ENCODE data around the gene ZNF711. TPM values are rescaled to one million over a fixed set of nuclear protein-coding genes. Genes with fewer than 3 reads are reported as not detected.

ZNF711 gene
- polyA plus RNA-seq, 1 donor from 2014 or later: 321 TPM

DNA sequence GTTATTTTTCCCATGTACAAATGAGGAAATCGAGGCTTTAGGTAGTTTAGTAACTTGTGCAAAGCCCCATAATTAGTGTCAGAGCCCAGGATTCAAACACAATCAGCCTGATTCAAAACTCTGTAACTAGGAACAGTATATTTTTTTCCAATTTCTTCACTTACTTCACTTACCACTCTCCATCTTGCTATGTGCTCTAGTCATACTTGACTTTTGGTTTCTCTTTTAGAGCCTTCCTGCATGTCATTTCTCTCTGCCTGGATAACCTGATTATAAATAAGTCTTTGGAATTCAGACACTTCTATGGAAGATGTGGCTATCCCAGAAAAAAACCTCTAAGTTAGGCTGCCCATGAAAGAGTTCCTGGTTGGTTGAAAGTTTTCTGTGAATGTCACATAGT, 22.4 kb upstream of the ZNF711 start:
- no peak overlapping the region for H3K27ac ChIP-seq (ENCODE audit: low read length)
- TF ChIP-seq, protein P1, sequence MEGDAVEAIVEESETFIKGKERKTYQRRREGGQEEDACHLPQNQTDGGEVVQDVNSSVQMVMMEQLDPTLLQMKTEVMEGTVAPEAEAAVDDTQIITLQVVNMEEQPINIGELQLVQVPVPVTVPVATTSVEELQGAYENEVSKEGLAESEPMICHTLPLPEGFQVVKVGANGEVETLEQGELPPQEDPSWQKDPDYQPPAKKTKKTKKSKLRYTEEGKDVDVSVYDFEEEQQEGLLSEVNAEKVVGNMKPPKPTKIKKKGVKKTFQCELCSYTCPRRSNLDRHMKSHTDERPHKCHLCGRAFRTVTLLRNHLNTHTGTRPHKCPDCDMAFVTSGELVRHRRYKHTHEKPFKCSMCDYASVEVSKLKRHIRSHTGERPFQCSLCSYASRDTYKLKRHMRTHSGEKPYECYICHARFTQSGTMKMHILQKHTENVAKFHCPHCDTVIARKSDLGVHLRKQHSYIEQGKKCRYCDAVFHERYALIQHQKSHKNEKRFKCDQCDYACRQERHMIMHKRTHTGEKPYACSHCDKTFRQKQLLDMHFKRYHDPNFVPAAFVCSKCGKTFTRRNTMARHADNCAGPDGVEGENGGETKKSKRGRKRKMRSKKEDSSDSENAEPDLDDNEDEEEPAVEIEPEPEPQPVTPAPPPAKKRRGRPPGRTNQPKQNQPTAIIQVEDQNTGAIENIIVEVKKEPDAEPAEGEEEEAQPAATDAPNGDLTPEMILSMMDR (IDR thresholded peaks at IDR 0.05; ENCODE audit: poor library complexity, severe bottlenecking): no peak
- no peak for TF ChIP-seq SMC3 (conservative IDR thresholded peaks at IDR 0.05; ENCODE audit: poor library complexity)
- TF ChIP-seq REST (IDR thresholded peaks at IDR 0.05; ENCODE audit: borderline replicate concordance): no peak
- no peak for TF ChIP-seq TAF1 (IDR thresholded peaks at IDR 0.05; ENCODE audit: low read depth)
- TF ChIP-seq RAD21 (conservative IDR thresholded peaks at IDR 0.05): no peak
- no peak for TF ChIP-seq EP300 (conservative IDR thresholded peaks at IDR 0.05; ENCODE audit: poor library complexity, severe bottlenecking)
- TF ChIP-seq MXI1 (conservative IDR thresholded peaks at IDR 0.05; ENCODE audit: poor library complexity, severe bottlenecking): no peak
- TF ChIP-seq POLR2AphosphoS5 (IDR thresholded peaks at IDR 0.05): no peak
- TF ChIP-seq EZH2 (IDR thresholded peaks at IDR 0.05; ENCODE audit: borderline replicate concordance, insufficient read depth, low read length, poor library complexity, severe bottlenecking): no peak
- no peaks in the 10 kb centered on the region for H4K20me1 ChIP-seq (ENCODE audit: insufficient read depth)
- H3K9me2 ChIP-seq (ENCODE audit: insufficient read depth, low read length): no peaks in the 10 kb centered on the region
- no peaks in the 10 kb centered on the region for H3K9me3 ChIP-seq (ENCODE audit: low read length)
- H3K4me2 ChIP-seq (ENCODE audit: low read length): no peak overlapping the region
- no peak overlapping the region for H2AFZ ChIP-seq (ENCODE audit: low read depth, low read length)
- H3F3A ChIP-seq (ENCODE audit: insufficient read depth, low read length, poor library complexity, severe bottlenecking): no peaks in the 10 kb centered on the region
- no peaks in the 10 kb centered on the region for H3K79me2 ChIP-seq (replicated peaks; ENCODE audit: insufficient read depth, low read length)
- no peak overlapping the region for H3K9ac ChIP-seq (ENCODE audit: low read length)
- no peaks in the 10 kb centered on the region for H3K36me3 ChIP-seq (ENCODE audit: insufficient read depth, low read length)
- no peak overlapping the region for H3K4me3 ChIP-seq (ENCODE audit: low read length)
- H3K27me3 ChIP-seq (ENCODE audit: insufficient read depth, low read depth, low read length): no peaks in the 10 kb centered on the region

DNA sequence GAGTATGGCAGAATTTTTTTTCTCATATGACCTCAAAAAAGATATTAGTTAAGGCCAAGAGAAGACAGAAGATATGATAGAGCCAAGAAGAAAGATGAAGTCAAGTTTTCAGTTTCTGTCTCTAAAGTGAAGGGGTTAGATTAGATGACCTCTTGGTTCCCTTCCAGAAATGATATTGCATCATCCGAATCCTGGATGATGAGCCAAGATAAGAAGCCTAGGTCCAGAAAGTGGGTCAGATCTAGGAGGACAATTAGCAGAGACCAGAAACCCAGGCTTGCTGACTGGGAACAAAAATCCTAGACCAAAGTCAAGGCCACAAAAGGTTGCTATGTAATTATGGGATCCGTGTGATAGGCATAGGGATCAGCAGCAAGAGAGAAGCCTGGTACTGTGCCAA, 20.4 kb upstream of the ZNF711 start:
- Histone ChIP-seq H3K4me2 (ENCODE audit: low read length) (no peak overlapping the region), H4K20me1 (ENCODE audit: insufficient read depth) (no peaks in the 10 kb centered on the region), H3K27ac (ENCODE audit: low read length) (no peak overlapping the region), H3K4me3 (ENCODE audit: low read length) (no peak overlapping the region), H3F3A (ENCODE audit: insufficient read depth, low read length, poor library complexity, severe bottlenecking) (no peaks in the 10 kb centered on the region), H3K9me2 (ENCODE audit: insufficient read depth, low read length) (no peaks in the 10 kb centered on the region), H3K27me3 (ENCODE audit: insufficient read depth, low read depth, low read length) (no peaks in the 10 kb centered on the region), H3K36me3 (ENCODE audit: insufficient read depth, low read length) (no peaks in the 10 kb centered on the region), H3K9ac (ENCODE audit: low read length) (no peak overlapping the region), H2AFZ (ENCODE audit: low read depth, low read length) (no peak overlapping the region), H3K79me2 (replicated peaks; ENCODE audit: insufficient read depth, low read length) (no peaks in the 10 kb centered on the region), H3K9me3 (ENCODE audit: low read length) (no peaks in the 10 kb centered on the region)
- no peak for TF ChIP-seq RAD21 (conservative IDR thresholded peaks at IDR 0.05)
- no peak for TF ChIP-seq EZH2 (IDR thresholded peaks at IDR 0.05; ENCODE audit: borderline replicate concordance, insufficient read depth, low read length, poor library complexity, severe bottlenecking)
- TF ChIP-seq TAF1 (IDR thresholded peaks at IDR 0.05; ENCODE audit: low read depth): no peak

DNA sequence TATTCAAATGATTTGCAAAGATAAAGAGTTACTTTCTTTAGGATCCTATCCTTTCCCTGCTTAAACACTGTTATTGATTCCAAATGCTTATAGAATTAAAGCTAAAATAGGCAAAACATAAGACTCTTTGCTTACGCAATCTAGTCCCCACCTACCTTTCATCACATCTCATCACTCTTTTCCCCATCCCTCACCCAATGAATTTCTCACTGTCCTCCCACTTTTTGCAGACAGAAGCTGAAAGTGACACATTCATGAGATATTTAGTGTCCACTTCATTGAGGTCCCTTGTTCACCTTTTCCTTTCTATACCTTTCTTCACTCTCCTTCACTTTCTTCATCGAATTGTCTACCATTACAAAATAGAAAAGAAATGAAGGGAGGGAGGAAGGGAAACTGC, 636 bp upstream of the ZNF711 start:
- peaks cover 3% of the 10 kb centered on the region for H4K20me1 ChIP-seq (ENCODE audit: insufficient read depth)
- peak overlapping the region; percentile 55 for H3K4me2 ChIP-seq (ENCODE audit: low read length)
- H3K9ac ChIP-seq (ENCODE audit: low read length): peak overlapping the region; percentile 67
- peak overlapping the region; percentile 75 for H3K27ac ChIP-seq (ENCODE audit: low read length)
- H3K4me3 ChIP-seq (ENCODE audit: low read length): peak overlapping the region; percentile 79
- H2AFZ ChIP-seq (ENCODE audit: low read depth, low read length): peak overlapping the region; percentile 76
- H3K36me3 ChIP-seq (ENCODE audit: insufficient read depth, low read length): no peaks in the 10 kb centered on the region
- no peaks in the 10 kb centered on the region for H3K27me3 ChIP-seq (ENCODE audit: insufficient read depth, low read depth, low read length)
- H3F3A ChIP-seq (ENCODE audit: insufficient read depth, low read length, poor library complexity, severe bottlenecking): no peaks in the 10 kb centered on the region
- no peaks in the 10 kb centered on the region for H3K9me3 ChIP-seq (ENCODE audit: low read length)
- no peaks in the 10 kb centered on the region for H3K9me2 ChIP-seq (ENCODE audit: insufficient read depth, low read length)
- TF ChIP-seq, protein P1 (IDR thresholded peaks at IDR 0.05; ENCODE audit: poor library complexity, severe bottlenecking): no peak
- TF ChIP-seq MXI1 (conservative IDR thresholded peaks at IDR 0.05; ENCODE audit: poor library complexity, severe bottlenecking): no peak
- TF ChIP-seq EP300 (conservative IDR thresholded peaks at IDR 0.05; ENCODE audit: poor library complexity, severe bottlenecking): no peak
- peaks cover 26% of the 10 kb centered on the region for H3K79me2 ChIP-seq (replicated peaks; ENCODE audit: insufficient read depth, low read length)

Data from neural cell (in vitro differentiated cells).